ENCODE measurements around the gene LTBP1.

Gene LTBP1

GRCh38 chr2:33014268-33014667, 67.5 kb downstream of the LTBP1 start:
- no peaks in the 10 kb centered on the region for H3K36me3 ChIP-seq (ENCODE audit: control insufficient read depth in 1 of 2, insufficient read depth in 2 of 2, low read length in 2 of 2)
- DNase-seq: peak in 1 of 2 donors; percentile 17
- WGBS (ENCODE audit: extremely low coverage, insufficient coverage, insufficient read length): no CpG with 5 or more reads among the region's 2 CpGs

GRCh38 chr2:33015421-33016142, 68.8 kb downstream of the LTBP1 start:
- peak in 1 of 2 donors; percentile 47 for DNase-seq
- Histone ChIP-seq H2AFZ (ENCODE audit: insufficient read depth, low read length, poor library complexity) (no peak overlapping the region), H2AK5ac (ENCODE audit: low read length) (no peak overlapping the region), H3K79me1 (ENCODE audit: low read length) (peaks cover 9% of the 10 kb centered on the region), H3K4me3 (ENCODE audit: low read depth, low read length) (no peak overlapping the region), H3K27ac (ENCODE audit: low read depth, low read length) (no peak overlapping the region), H3K9ac (ENCODE audit: low read length) (no peak overlapping the region), H2BK120ac (ENCODE audit: insufficient read depth, low read length, poor library complexity) (no peak overlapping the region), H3K18ac (ENCODE audit: low read length) (no peak overlapping the region), H2BK5ac (ENCODE audit: low read depth, low read length, poor library complexity) (no peak overlapping the region), H4K91ac (ENCODE audit: low read depth, low read length) (peak overlapping the region; percentile 42), H3K14ac (ENCODE audit: low read length) (peak overlapping the region; percentile 22), H3K4ac (ENCODE audit: low read depth, low read length) (no peak overlapping the region), H3K9me3 (ENCODE audit: insufficient read depth, low read depth, low read length) (no peaks in the 10 kb centered on the region), H3K79me2 (ENCODE audit: control insufficient read depth, insufficient read depth, low read length, poor library complexity) (no peaks in the 10 kb centered on the region), H4K12ac (ENCODE audit: low read depth, low read length) (no peak overlapping the region), H4K8ac (ENCODE audit: low read depth, low read length) (no peak overlapping the region), H3K4me2 (ENCODE audit: low read length) (no peak overlapping the region), H2BK12ac (ENCODE audit: low read length) (no peak overlapping the region), H3K23ac (ENCODE audit: low read length) (no peak overlapping the region), H3K36me3 (ENCODE audit: control insufficient read depth in 1 of 2, insufficient read depth in 2 of 2, low read length in 2 of 2) (no peaks in the 10 kb centered on the region), H3K4me1 (ENCODE audit: control insufficient read depth in 1 of 2, insufficient read depth in 2 of 2, low read length in 2 of 2) (peaks cover 6 to 13% of the 10 kb centered on the region in 2 experiments), H3K27me3 (ENCODE audit: insufficient read depth, low read length) (no peaks in the 10 kb centered on the region)
- no CpG with 5 or more reads among the region's 4 CpGs for WGBS (ENCODE audit: extremely low coverage, insufficient coverage, insufficient read length)

More at GRCh38 chr2:33014268-33014667, 67.5 kb downstream of the LTBP1 start:
- Histone ChIP-seq H3K27me3 (ENCODE audit: insufficient read depth, low read length) (no peaks in the 10 kb centered on the region), H3K4me2 (ENCODE audit: low read length) (no peak overlapping the region), H2AFZ (ENCODE audit: insufficient read depth, low read length, poor library complexity) (peak overlapping the region; percentile 88), H3K14ac (ENCODE audit: low read length) (no peak overlapping the region), H2BK5ac (ENCODE audit: low read depth, low read length, poor library complexity) (no peak overlapping the region), H4K12ac (ENCODE audit: low read depth, low read length) (peak overlapping the region; percentile 36), H4K8ac (ENCODE audit: low read depth, low read length) (no peak overlapping the region), H3K79me1 (ENCODE audit: low read length) (peaks cover 9% of the 10 kb centered on the region), H3K4me1 (ENCODE audit: control insufficient read depth in 1 of 2, insufficient read depth in 2 of 2, low read length in 2 of 2) (peaks cover 6 to 13% of the 10 kb centered on the region in 2 experiments), H3K23ac (ENCODE audit: low read length) (no peak overlapping the region), H2AK5ac (ENCODE audit: low read length) (peak overlapping the region; percentile 68), H3K79me2 (ENCODE audit: control insufficient read depth, insufficient read depth, low read length, poor library complexity) (no peaks in the 10 kb centered on the region), H3K4ac (ENCODE audit: low read depth, low read length) (no peak overlapping the region), H3K9me3 (ENCODE audit: insufficient read depth, low read depth, low read length) (no peaks in the 10 kb centered on the region), H3K18ac (ENCODE audit: low read length) (no peak overlapping the region), H3K27ac (ENCODE audit: low read depth, low read length) (no peak overlapping the region), H3K9ac (ENCODE audit: low read length) (no peak overlapping the region), H4K91ac (ENCODE audit: low read depth, low read length) (peak overlapping the region; percentile 52), H2BK12ac (ENCODE audit: low read length) (no peak overlapping the region), H2BK120ac (ENCODE audit: insufficient read depth, low read length, poor library complexity) (peak overlapping the region; percentile 46), H3K4me3 (ENCODE audit: low read depth, low read length) (no peak overlapping the region)

GRCh38 chr2:33018271-33018670, 71.5 kb downstream of the LTBP1 start:
- no CpG with 5 or more reads among the region's 2 CpGs for WGBS (ENCODE audit: extremely low coverage, insufficient coverage, insufficient read length)
- Histone ChIP-seq H4K8ac (ENCODE audit: low read depth, low read length) (no peak overlapping the region), H2BK120ac (ENCODE audit: insufficient read depth, low read length, poor library complexity) (no peak overlapping the region), H2AK5ac (ENCODE audit: low read length) (no peak overlapping the region), H4K12ac (ENCODE audit: low read depth, low read length) (no peak overlapping the region), H3K18ac (ENCODE audit: low read length) (no peak overlapping the region), H3K36me3 (ENCODE audit: control insufficient read depth in 1 of 2, insufficient read depth in 2 of 2, low read length in 2 of 2) (no peaks in the 10 kb centered on the region), H2BK12ac (ENCODE audit: low read length) (peak overlapping the region; percentile 53), H2BK5ac (ENCODE audit: low read depth, low read length, poor library complexity) (no peak overlapping the region), H4K91ac (ENCODE audit: low read depth, low read length) (no peak overlapping the region), H2AFZ (ENCODE audit: insufficient read depth, low read length, poor library complexity) (no peak overlapping the region), H3K9ac (ENCODE audit: low read length) (no peak overlapping the region), H3K79me1 (ENCODE audit: low read length) (peaks cover 9% of the 10 kb centered on the region), H3K4me1 (ENCODE audit: control insufficient read depth in 1 of 2, insufficient read depth in 2 of 2, low read length in 2 of 2) (peaks cover 6 to 12% of the 10 kb centered on the region in 2 experiments), H3K14ac (ENCODE audit: low read length) (no peak overlapping the region), H3K4me3 (ENCODE audit: low read depth, low read length) (no peak overlapping the region), H3K23ac (ENCODE audit: low read length) (no peak overlapping the region), H3K27ac (ENCODE audit: low read depth, low read length) (no peak overlapping the region), H3K4me2 (ENCODE audit: low read length) (no peak overlapping the region), H3K4ac (ENCODE audit: low read depth, low read length) (no peak overlapping the region), H3K27me3 (ENCODE audit: insufficient read depth, low read length) (no peaks in the 10 kb centered on the region), H3K9me3 (ENCODE audit: insufficient read depth, low read depth, low read length) (no peaks in the 10 kb centered on the region), H3K79me2 (ENCODE audit: control insufficient read depth, insufficient read depth, low read length, poor library complexity) (no peaks in the 10 kb centered on the region)
- peak in 1 of 2 donors; percentile 53 for DNase-seq

GRCh38 chr2:33019796-33020195, 73.0 kb downstream of the LTBP1 start:
- H3K27me3 ChIP-seq (ENCODE audit: insufficient read depth, low read length): no peaks in the 10 kb centered on the region
- H2AK5ac ChIP-seq (ENCODE audit: low read length): no peak overlapping the region
- H4K12ac ChIP-seq (ENCODE audit: low read depth, low read length): no peak overlapping the region
- DNase-seq: no peak
- no peak overlapping the region for H3K14ac ChIP-seq (ENCODE audit: low read length)
- WGBS (ENCODE audit: extremely low coverage, insufficient coverage, insufficient read length): no CpG with 5 or more reads among the region's 7 CpGs
- H3K36me3 ChIP-seq (ENCODE audit: control insufficient read depth in 1 of 2, insufficient read depth in 2 of 2, low read length in 2 of 2): no peaks in the 10 kb centered on the region
- no peak overlapping the region for H2BK12ac ChIP-seq (ENCODE audit: low read length)
- no peak overlapping the region for H2AFZ ChIP-seq (ENCODE audit: insufficient read depth, low read length, poor library complexity)
- no peak overlapping the region for H2BK5ac ChIP-seq (ENCODE audit: low read depth, low read length, poor library complexity)
- no peak overlapping the region for H3K27ac ChIP-seq (ENCODE audit: low read depth, low read length)
- no peak overlapping the region for H4K91ac ChIP-seq (ENCODE audit: low read depth, low read length)
- H3K4me2 ChIP-seq (ENCODE audit: low read length): no peak overlapping the region
- H3K23ac ChIP-seq (ENCODE audit: low read length): no peak overlapping the region
- H2BK120ac ChIP-seq (ENCODE audit: insufficient read depth, low read length, poor library complexity): no peak overlapping the region
- H3K9me3 ChIP-seq (ENCODE audit: insufficient read depth, low read depth, low read length): peaks cover 2% of the 10 kb centered on the region
- no peak overlapping the region for H3K4ac ChIP-seq (ENCODE audit: low read depth, low read length)
- H3K4me3 ChIP-seq (ENCODE audit: low read depth, low read length): no peak overlapping the region
- peaks cover 5% of the 10 kb centered on the region for H3K79me1 ChIP-seq (ENCODE audit: low read length)
- no peaks in the 10 kb centered on the region for H3K79me2 ChIP-seq (ENCODE audit: control insufficient read depth, insufficient read depth, low read length, poor library complexity)
- no peak overlapping the region for H3K9ac ChIP-seq (ENCODE audit: low read length)
- H3K18ac ChIP-seq (ENCODE audit: low read length): no peak overlapping the region
- no peak overlapping the region for H4K8ac ChIP-seq (ENCODE audit: low read depth, low read length)
- peaks cover 4 to 7% of the 10 kb centered on the region in 2 experiments for H3K4me1 ChIP-seq (ENCODE audit: control insufficient read depth in 1 of 2, insufficient read depth in 2 of 2, low read length in 2 of 2)
